Endothelial cell (in vitro differentiated cells): ENCODE results near the gene LYZL6. TPM values are rescaled to one million over a fixed set of nuclear protein-coding genes. Genes with fewer than 3 reads are reported as not detected.

Source experiments
- DNase-seq: peaks from one replicate; pipeline ENCODE4 v3.0.0; 2021; ENCODE audit warnings: low spot score
- H3K27ac Mint-ChIP-seq: one replicate; pipeline ENCODE4 v1.8.0; 2021; ENCODE audit warnings: mixed read lengths, inconsistent platforms; ENCODE audit not compliant: unreplicated experiment
- H3K27me3 Mint-ChIP-seq: one replicate; pipeline ENCODE4 v1.8.0; 2021; ENCODE audit warnings: mild to moderate bottlenecking, moderate library complexity, mixed read lengths, inconsistent platforms; ENCODE audit not compliant: unreplicated experiment
- H3K36me3 Mint-ChIP-seq: one replicate; pipeline ENCODE4 v1.8.0; 2021; ENCODE audit warnings: mild to moderate bottlenecking, low read depth, mixed read lengths, inconsistent platforms; ENCODE audit not compliant: unreplicated experiment
- H3K4me1 Mint-ChIP-seq: one replicate; pipeline ENCODE4 v1.8.0; 2021; ENCODE audit warnings: mild to moderate bottlenecking, mixed read lengths, inconsistent platforms; ENCODE audit not compliant: unreplicated experiment
- H3K4me3 Mint-ChIP-seq: one replicate; pipeline ENCODE4 v1.8.0; 2021; ENCODE audit warnings: mild to moderate bottlenecking, mixed read lengths, inconsistent platforms; ENCODE audit not compliant: unreplicated experiment
- H3K9me3 Mint-ChIP-seq: one replicate; pipeline ENCODE4 v1.8.0; 2021; ENCODE audit warnings: mixed read lengths, inconsistent platforms; ENCODE audit not compliant: unreplicated experiment
- total RNA-seq: library from RNA; stranded (reverse); fragmentation: NEBNext Ultra II Directional; extraction: Animal tissue kit (Norgen Biotek cat#: 25700); gene quantifications from one replicate; pipeline ENCODE4 v1.2.1, GENCODE V29; 2021; ENCODE audit not compliant: unreplicated experiment
- TF ChIP-seq, protein P1 (sequence below): fragments of 200-600 bp; sonication (generic); IDR thresholded peaks from one replicate; pipeline ENCODE4 v1.5.0; 2021; ENCODE audit warnings: antibody characterized with exemption; ENCODE audit not compliant: unreplicated experiment

LYZL6 gene
- total RNA-seq, 1 donor from 2014 or later = not detected

DNA sequence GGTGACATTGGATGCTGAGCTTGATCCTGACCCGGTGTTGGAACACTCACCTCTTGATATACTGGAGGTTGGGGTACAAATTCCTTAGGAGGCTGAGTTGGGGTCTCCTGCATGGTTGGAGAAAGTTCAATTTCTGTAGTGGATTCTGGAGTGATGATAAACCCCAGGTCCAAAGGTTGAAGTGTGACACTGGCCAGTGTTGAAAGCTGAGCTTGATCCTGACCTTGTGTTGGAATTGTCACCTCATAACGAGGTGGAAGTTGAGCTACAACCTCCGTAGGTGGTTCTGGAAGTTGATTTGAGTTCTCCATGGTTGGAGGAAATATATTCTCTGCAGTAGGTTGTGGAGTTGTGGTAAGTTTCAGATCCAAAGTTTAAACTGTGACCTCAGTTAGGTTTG lies 34.1 kb downstream of the LYZL6 start:
- no peak overlapping the region for H3K4me3 Mint-ChIP-seq
- DNase-seq = no peak
- peaks cover 15% of the 10 kb centered on the region for H3K36me3 Mint-ChIP-seq
- TF ChIP-seq, protein P1, sequence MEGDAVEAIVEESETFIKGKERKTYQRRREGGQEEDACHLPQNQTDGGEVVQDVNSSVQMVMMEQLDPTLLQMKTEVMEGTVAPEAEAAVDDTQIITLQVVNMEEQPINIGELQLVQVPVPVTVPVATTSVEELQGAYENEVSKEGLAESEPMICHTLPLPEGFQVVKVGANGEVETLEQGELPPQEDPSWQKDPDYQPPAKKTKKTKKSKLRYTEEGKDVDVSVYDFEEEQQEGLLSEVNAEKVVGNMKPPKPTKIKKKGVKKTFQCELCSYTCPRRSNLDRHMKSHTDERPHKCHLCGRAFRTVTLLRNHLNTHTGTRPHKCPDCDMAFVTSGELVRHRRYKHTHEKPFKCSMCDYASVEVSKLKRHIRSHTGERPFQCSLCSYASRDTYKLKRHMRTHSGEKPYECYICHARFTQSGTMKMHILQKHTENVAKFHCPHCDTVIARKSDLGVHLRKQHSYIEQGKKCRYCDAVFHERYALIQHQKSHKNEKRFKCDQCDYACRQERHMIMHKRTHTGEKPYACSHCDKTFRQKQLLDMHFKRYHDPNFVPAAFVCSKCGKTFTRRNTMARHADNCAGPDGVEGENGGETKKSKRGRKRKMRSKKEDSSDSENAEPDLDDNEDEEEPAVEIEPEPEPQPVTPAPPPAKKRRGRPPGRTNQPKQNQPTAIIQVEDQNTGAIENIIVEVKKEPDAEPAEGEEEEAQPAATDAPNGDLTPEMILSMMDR = no peak
- no peak overlapping the region for H3K27ac Mint-ChIP-seq
- H3K4me1 Mint-ChIP-seq = peaks cover 15% of the 10 kb centered on the region
- H3K27me3 Mint-ChIP-seq = no peaks in the 10 kb centered on the region
- no peaks in the 10 kb centered on the region for H3K9me3 Mint-ChIP-seq

DNA sequence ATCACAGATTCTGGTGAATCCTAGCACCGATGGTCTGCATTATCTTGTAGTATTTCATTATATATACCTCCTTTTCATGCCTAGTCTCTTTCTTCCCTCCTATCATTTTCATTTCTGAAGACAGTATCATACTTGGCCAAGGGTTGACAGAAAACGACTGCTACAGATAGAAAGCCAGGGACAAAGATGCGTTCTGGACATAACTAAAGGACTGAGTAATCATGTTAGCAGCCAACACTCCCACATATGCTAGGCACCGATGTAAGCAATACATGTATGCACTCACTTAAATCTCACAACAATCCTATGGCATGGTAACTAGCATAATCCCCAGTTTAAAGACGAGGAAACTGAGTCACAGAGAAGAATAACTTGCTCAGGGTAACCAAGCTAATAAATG lies 35.8 kb downstream of the LYZL6 start:
- peaks cover 15% of the 10 kb centered on the region for H3K36me3 Mint-ChIP-seq
- H3K4me1 Mint-ChIP-seq = peaks cover 9% of the 10 kb centered on the region
- no peaks in the 10 kb centered on the region for H3K9me3 Mint-ChIP-seq
- H3K27me3 Mint-ChIP-seq = no peaks in the 10 kb centered on the region
- TF ChIP-seq, protein P1 = no peak
- H3K27ac Mint-ChIP-seq = no peak overlapping the region
- H3K4me3 Mint-ChIP-seq = no peak overlapping the region
- DNase-seq = no peak

DNA sequence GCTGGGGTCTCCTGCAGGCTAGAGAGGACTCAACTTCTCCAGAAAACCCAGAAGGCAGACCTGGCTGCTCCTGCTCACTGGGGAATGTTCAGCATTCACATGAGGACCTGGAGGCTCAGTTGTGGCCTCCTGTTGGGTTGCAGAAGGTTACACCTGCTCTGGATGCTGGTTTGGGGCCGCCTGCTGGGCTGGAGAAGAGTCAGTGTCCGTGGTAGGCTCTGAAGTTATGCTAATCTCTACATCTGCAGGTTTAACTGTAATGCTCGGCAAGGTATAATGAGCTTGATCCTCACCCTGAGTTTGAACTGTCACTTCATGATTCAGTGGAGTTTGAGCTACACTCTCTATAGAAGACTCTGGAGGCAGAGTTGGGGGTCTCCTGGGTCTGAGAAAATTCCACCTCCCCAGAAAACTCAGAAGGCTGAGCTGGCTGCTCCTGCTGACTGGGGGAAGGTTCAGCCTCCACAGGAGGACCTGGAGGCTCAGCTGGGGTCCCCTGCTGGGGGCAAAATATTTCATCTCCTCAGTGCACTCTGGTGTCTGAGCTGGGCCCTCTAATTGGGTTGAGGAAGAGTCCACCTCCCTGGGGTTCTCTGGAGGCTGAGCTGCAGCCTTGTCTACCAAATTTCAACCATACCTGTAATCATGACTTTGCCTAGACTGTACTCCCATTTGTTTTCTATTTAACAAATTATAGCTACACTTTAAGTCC lies 36.4 kb downstream of the LYZL6 start:
- no peaks in the 10 kb centered on the region for H3K9me3 Mint-ChIP-seq
- H3K27ac Mint-ChIP-seq = no peak overlapping the region
- H3K4me1 Mint-ChIP-seq = peaks cover 4% of the 10 kb centered on the region
- DNase-seq = no peak
- TF ChIP-seq, protein P1 = no peak
- no peak overlapping the region for H3K4me3 Mint-ChIP-seq
- H3K27me3 Mint-ChIP-seq = no peaks in the 10 kb centered on the region
- H3K36me3 Mint-ChIP-seq = peaks cover 15% of the 10 kb centered on the region

DNA sequence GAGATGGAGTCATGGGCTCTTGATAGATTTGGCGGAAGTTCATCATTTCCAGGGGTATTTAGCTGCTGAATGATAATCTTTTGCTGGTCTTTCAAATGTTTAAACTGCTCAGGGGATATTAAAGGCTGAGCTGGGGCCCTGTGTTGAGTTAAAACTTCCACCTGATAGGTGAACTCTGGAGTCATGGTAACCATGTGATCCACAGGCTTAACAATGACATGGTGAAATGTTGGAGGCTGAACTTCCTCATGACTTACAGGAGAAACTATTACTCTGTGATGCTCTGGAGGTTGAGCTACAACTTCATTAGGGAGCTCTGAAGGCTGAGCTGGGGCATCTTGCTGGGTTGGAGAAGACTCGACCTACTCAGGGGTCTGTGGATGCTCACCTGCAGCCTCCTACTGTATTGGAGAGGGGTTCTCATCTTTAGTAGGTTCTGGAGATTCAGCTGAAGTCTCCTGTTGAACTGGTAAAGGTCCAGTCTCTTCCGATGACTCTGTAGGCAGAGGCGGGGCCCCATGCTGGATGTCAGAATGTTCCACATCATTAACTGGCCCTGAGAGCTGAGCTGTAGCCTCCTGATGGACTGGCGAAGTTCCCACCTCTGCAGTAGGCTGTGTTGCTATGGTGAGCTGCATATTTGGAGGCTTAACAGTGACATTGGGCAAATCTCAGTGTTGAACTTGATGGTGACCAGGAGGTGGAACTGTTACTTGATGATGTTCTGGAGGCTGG lies 37.2 kb downstream of the LYZL6 start:
- peaks cover 15% of the 10 kb centered on the region for H3K36me3 Mint-ChIP-seq
- H3K4me3 Mint-ChIP-seq = no peak overlapping the region
- no peaks in the 10 kb centered on the region for H3K27me3 Mint-ChIP-seq
- DNase-seq = no peak
- H3K9me3 Mint-ChIP-seq = no peaks in the 10 kb centered on the region
- no peak overlapping the region for H3K27ac Mint-ChIP-seq
- TF ChIP-seq, protein P1 = no peak
- no peaks in the 10 kb centered on the region for H3K4me1 Mint-ChIP-seq

DNA sequence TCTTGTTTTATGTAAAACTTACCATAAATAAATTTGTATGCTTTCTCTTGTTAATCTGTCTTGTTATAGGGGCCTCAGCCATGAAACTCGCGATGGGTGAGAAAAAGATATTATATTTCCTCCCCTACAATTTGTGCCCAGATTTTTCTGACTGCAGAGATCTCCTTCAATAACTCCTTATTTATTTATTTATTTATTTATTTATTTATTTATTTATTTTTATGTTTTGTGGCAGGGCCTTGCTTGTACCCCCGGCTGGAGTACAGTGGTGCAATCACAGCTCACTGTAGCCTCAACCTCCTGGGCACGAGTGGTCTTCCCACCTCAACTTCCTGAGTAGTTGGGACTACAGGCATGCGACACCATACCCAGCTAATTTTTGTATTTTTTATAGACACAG lies 40.1 kb downstream of the LYZL6 start:
- DNase-seq = no peak
- H3K27ac Mint-ChIP-seq = no peak overlapping the region
- H3K4me3 Mint-ChIP-seq = no peak overlapping the region
- H3K4me1 Mint-ChIP-seq = no peaks in the 10 kb centered on the region
- no peaks in the 10 kb centered on the region for H3K27me3 Mint-ChIP-seq
- peaks cover 9% of the 10 kb centered on the region for H3K36me3 Mint-ChIP-seq
- H3K9me3 Mint-ChIP-seq = no peaks in the 10 kb centered on the region
- TF ChIP-seq, protein P1 = no peak
